Glutamatergic neuron (in vitro differentiated cells): ENCODE data around the gene DLG2. TPM values are rescaled to one million over a fixed set of nuclear protein-coding genes. Genes with fewer than 3 reads are reported as not detected.

Source experiments
- DNase-seq: peaks from one replicate; pipeline ENCODE4 v3.0.0; 2022
- H3K27ac Mint-ChIP-seq: one replicate; pipeline ENCODE4 v1.8.0; 2020; ENCODE audit warnings: mild to moderate bottlenecking, mixed read lengths, inconsistent platforms; ENCODE audit not compliant: unreplicated experiment
- H3K27me3 Mint-ChIP-seq: one replicate; pipeline ENCODE4 v1.8.0; 2020; ENCODE audit warnings: mild to moderate bottlenecking, moderate library complexity, mixed read lengths, inconsistent platforms; ENCODE audit not compliant: unreplicated experiment
- H3K36me3 Mint-ChIP-seq: one replicate; pipeline ENCODE4 v1.8.0; 2020; ENCODE audit warnings: mild to moderate bottlenecking, mixed read lengths, inconsistent platforms; ENCODE audit not compliant: unreplicated experiment
- H3K4me1 Mint-ChIP-seq: one replicate; pipeline ENCODE4 v1.8.0; 2020; ENCODE audit warnings: mild to moderate bottlenecking, low read depth, mixed read lengths, inconsistent platforms; ENCODE audit not compliant: unreplicated experiment
- H3K4me3 Mint-ChIP-seq: one replicate; pipeline ENCODE4 v1.8.0; 2020; ENCODE audit warnings: mild to moderate bottlenecking, mixed read lengths, inconsistent platforms; ENCODE audit not compliant: unreplicated experiment
- H3K9me3 Mint-ChIP-seq: one replicate; pipeline ENCODE4 v1.8.0; 2020; ENCODE audit warnings: mild to moderate bottlenecking, moderate library complexity, mixed read lengths, inconsistent platforms; ENCODE audit not compliant: unreplicated experiment
- total RNA-seq: library from RNA; stranded (reverse); fragmentation: NEBNext Ultra II Directional; extraction: Animal tissue kit (Norgen Biotek cat#: 25700); gene quantifications from one replicate; pipeline ENCODE4 v1.2.1, GENCODE V29; 2021; ENCODE audit not compliant: unreplicated experiment
- TF ChIP-seq, protein P1 (sequence below): fragments of 200-600 bp; sonication (generic); IDR thresholded peaks from one replicate; pipeline ENCODE4 v1.5.0; 2021; ENCODE audit not compliant: partially characterized antibody, unreplicated experiment

Gene DLG2
- total RNA-seq, 1 donor from 2014 or later: 2.9 TPM

DNA sequence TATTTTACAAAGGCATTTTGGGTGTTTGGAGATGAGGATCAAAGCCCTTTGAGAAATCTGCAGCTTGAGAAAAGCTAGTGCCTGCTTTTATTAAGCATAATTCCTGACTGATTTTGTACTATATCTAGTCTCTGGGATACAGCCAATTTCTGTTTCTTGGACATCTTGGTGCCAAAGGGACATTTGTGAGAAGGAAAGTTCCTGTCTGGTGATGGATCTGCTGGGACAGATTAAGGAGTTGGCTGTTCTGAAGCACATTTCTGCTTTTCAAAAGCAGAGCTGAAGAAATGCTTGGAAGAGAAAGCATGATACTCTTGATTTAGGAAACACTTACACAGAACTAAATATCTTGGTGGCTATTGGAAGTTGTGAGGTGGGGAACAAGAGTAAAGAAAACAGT lies 2086.4 kb downstream of the DLG2 start:
- Mint-ChIP-seq H3K27ac (no peak overlapping the region), H3K36me3 (no peaks in the 10 kb centered on the region), H3K9me3 (peaks cover 1% of the 10 kb centered on the region), H3K4me1 (no peaks in the 10 kb centered on the region), H3K27me3 (no peaks in the 10 kb centered on the region), H3K4me3 (no peak overlapping the region)
- no peak for DNase-seq
- TF ChIP-seq, protein P1, sequence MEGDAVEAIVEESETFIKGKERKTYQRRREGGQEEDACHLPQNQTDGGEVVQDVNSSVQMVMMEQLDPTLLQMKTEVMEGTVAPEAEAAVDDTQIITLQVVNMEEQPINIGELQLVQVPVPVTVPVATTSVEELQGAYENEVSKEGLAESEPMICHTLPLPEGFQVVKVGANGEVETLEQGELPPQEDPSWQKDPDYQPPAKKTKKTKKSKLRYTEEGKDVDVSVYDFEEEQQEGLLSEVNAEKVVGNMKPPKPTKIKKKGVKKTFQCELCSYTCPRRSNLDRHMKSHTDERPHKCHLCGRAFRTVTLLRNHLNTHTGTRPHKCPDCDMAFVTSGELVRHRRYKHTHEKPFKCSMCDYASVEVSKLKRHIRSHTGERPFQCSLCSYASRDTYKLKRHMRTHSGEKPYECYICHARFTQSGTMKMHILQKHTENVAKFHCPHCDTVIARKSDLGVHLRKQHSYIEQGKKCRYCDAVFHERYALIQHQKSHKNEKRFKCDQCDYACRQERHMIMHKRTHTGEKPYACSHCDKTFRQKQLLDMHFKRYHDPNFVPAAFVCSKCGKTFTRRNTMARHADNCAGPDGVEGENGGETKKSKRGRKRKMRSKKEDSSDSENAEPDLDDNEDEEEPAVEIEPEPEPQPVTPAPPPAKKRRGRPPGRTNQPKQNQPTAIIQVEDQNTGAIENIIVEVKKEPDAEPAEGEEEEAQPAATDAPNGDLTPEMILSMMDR: no peak

DNA sequence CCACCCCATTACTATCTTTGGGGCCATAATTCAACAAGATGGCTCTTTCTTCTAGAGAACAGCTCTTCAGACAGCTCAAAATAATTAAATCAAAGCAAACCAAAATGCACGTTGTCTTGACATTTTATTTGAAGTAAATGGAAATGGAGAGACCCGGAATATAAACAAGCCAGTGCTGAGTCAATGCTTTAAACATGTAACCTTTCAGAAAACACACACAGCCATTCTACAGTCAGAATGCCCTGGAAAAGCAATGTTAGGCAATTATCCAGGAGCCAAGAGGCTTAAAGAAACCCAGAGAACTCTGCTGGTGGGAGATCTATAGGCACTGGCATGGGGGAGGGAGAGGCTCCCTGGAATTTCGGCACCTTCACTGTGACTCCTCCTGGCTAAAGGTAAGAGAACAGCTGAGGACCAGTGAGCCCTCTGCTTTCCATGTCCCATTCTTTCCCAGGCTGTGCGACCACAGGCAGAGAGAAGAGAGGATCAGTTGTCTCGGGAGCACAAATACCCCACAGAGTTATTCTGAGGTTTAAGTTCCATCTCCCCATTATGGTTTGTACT lies 2086.9 kb downstream of the DLG2 start:
- TF ChIP-seq, protein P1: no peak
- Mint-ChIP-seq H3K4me3 (no peak overlapping the region), H3K27ac (no peak overlapping the region), H3K4me1 (no peaks in the 10 kb centered on the region), H3K36me3 (no peaks in the 10 kb centered on the region), H3K9me3 (no peaks in the 10 kb centered on the region), H3K27me3 (no peaks in the 10 kb centered on the region)
- no peak for DNase-seq

DNA sequence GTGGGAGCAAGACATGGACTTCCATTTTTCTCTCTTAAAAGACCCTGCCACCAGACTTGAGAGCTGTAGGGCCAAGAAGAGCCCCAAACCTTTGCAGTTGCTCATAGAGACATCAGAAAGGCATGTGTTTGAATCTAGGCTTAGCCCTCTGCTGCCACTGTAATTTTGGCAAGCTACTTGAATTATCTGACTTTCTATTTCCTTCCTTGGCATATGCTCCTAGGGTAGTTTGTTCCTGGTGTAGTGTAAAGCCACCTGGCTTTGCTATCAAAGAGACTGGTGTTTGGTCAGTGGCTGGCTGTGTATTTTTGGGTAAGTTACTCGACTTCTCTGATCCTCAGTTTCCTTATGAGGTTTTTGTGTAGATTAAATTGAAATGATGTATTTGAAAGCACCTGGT lies 2088.9 kb downstream of the DLG2 start:
- Mint-ChIP-seq H3K4me3 (no peak overlapping the region), H3K4me1 (no peaks in the 10 kb centered on the region), H3K27ac (no peak overlapping the region), H3K27me3 (no peaks in the 10 kb centered on the region), H3K36me3 (no peaks in the 10 kb centered on the region), H3K9me3 (peaks cover 2% of the 10 kb centered on the region)
- no peak for DNase-seq
- TF ChIP-seq, protein P1: no peak

DNA sequence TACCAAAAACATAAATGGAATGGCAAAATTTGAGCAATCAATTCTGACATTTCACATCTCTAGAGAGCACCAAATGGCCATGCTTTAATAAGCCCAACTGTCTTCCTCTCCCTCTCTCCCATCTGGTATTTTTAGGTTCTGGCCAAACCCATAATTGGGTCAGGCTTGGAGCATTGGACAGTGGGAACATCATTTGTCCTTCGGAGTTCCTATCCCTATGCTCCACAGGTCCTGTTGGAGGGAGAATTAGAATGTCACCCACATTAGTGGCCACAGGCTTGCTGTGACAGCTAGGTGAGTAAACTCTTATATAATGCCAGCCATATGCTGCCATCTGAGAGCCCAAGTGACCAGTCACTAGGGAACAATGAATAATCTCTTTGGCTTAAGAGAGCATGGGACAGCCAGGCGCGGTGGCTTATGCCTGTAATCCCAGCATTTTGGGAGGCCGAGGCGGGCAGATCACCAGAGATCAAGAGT lies 2090.0 kb downstream of the DLG2 start:
- H3K4me3 Mint-ChIP-seq: no peak overlapping the region
- no peaks in the 10 kb centered on the region for H3K4me1 Mint-ChIP-seq
- TF ChIP-seq, protein P1: no peak
- peaks cover 2% of the 10 kb centered on the region for H3K9me3 Mint-ChIP-seq
- no peaks in the 10 kb centered on the region for H3K36me3 Mint-ChIP-seq
- no peaks in the 10 kb centered on the region for H3K27me3 Mint-ChIP-seq
- DNase-seq: no peak
- no peak overlapping the region for H3K27ac Mint-ChIP-seq

DNA sequence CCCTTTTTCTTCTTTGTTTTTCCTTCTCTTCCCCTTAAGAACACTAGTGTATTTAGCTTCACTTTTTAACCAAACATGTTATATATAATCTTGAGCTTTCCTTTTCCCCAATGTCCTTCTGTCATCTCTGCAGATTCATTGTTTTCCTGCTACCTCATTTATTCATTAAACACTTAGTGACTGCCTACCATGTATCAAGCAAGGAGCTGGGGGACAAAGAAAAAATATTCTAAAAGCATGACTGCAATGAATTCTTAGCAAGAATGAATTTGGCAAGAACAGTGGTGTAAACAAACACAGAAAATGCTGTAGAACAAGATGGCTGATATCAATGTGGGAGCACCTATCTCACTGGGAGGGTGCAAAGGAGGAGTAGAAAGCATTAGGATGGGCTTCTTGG lies 2094.0 kb downstream of the DLG2 start:
- TF ChIP-seq, protein P1: no peak
- Mint-ChIP-seq H3K36me3 (no peaks in the 10 kb centered on the region), H3K9me3 (peaks cover 2% of the 10 kb centered on the region), H3K27me3 (no peaks in the 10 kb centered on the region), H3K4me1 (no peaks in the 10 kb centered on the region), H3K4me3 (no peak overlapping the region), H3K27ac (no peak overlapping the region)
- DNase-seq: no peak
